IPS-11a (cell line): ENCODE data around the gene ATE1.
"Not testable (repeated sequence)": the region's sequence is repeated elsewhere in the genome, so short reads cannot be mapped to it uniquely, and the experiment has no call there.

Experiments used
- H3K4me3 ChIP-seq: one replicate; pipeline ENCODE4 v1.5.1; 2013; ENCODE audit warnings: low read depth, low read length, control low read depth

Gene ATE1

GRCh38 chr10:121833387-121833786, 94.4 kb downstream of the ATE1 start:
- no peak overlapping the region for H3K4me3 ChIP-seq

- H3K4me3 ChIP-seq = no peak overlapping the region
Measured at GRCh38 chr10:121832647-121833046, 95.2 kb downstream of the ATE1 start.

GRCh38 chr10:121831777-121832176, 96.1 kb downstream of the ATE1 start:
- no peak overlapping the region for H3K4me3 ChIP-seq

GRCh38 chr10:121831237-121831636, 96.6 kb downstream of the ATE1 start:
- no peak overlapping the region for H3K4me3 ChIP-seq

DNA sequence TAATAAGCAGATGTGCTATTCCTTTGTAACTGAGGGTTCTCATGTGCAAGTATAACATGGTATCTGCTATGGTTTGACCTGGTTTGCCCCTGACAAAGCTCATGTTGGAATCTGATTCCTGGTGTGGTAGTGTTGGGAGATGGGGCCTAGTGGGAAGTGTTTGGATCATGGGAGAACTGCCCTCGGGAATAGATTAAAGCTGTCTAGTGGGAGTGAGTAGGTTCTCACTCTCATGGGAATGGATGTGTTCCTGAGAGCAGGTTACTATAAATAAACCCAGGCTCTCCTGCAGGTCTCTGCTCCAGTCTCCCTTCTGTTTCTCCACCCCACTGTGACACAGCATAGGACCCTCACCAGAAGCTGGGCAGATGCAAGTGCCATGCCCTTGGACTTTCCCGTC, 97.7 kb downstream of the ATE1 start:
- no peak overlapping the region for H3K4me3 ChIP-seq

DNA sequence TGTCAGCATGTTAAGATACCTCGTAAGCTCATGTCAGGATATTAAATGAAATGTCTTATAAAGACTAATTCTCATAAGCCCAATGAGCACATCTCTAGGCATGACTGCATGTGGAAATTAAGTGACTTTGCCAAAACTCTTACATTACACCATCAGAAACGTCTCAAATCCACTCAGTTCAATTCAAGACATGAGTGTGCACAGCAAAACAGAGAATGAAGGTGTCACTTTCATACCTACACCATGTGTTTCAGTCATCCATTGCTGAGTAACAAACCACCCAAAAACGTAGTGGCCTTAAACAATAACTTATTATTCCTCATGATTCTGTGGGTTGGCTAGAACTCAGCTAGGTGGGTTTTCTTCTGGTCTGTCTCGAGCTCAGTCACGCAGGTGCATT, 99.8 kb downstream of the ATE1 start:
- H3K4me3 ChIP-seq = no peak overlapping the region

- H3K4me3 ChIP-seq = not testable (repeated sequence)
Measured at GRCh38 chr10:121826773-121827172, 101.1 kb downstream of the ATE1 start.

DNA sequence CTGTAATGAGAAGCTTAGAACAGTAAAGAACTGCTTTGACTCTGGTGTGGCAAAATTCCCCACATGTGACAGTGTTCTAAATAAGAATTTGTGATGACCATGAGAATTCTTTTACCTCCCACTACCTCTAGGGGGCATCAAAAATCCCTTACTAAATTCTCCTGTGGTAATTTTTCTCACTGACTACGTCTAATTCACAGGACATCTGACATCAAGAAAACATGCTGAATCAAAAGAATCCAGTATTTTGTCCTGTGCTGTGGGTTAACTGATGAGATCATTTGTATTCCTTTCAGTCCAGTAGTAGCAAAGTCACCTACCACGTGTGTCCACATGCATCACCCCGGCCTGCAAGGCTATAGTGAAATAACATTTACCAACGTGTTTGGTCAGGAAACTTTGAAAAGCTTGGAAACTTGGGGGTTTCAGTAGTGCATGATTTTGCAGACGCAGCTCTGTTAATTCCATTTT, 103.8 kb downstream of the ATE1 start:
- H3K4me3 ChIP-seq = no peak overlapping the region

DNA sequence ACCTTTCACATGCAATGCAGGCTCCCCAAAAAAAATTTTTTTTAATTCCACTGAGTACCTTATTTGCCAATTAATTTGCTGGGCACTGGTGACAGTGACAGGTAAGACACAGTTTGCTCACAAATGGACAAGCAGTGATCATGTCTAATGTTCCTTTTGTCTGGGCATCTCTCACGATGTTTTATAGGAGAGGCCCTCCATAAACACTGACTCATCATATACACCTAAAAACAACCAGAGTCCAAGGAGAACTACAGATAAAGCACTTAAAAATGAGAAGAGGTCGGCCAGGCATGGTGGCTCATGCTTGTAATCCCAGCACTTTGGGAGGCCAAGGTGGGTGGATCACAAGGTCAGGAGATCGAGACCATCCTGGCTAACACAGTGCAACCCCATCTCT, 105.1 kb downstream of the ATE1 start:
- no peak overlapping the region for H3K4me3 ChIP-seq

DNA sequence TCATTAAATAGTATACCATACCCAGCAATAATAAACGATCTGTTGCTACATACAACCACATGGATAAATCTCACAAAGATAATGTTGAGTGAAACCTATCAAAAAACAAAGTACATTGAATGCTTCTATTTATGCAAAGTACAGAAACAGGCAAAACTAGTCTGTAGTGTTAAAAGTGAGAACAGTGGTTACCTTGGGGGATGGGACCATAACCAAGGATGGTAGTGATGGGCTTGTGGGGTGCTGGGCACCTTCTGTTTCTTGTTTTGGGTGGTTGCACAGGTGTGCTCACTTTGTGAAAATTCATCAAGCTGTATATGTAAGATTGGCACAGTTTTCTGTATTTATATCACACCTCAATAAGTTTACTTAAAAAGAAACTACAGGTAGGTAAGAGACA, 105.7 kb downstream of the ATE1 start:
- no peak overlapping the region for H3K4me3 ChIP-seq

- no peak overlapping the region for H3K4me3 ChIP-seq
Measured at GRCh38 chr10:121819049-121819448, 108.8 kb downstream of the ATE1 start.

- no peak overlapping the region for H3K4me3 ChIP-seq
Measured at GRCh38 chr10:121818599-121818998, 109.2 kb downstream of the ATE1 start.

GRCh38 chr10:121816197-121816596, 111.6 kb downstream of the ATE1 start:
- no peak overlapping the region for H3K4me3 ChIP-seq

DNA sequence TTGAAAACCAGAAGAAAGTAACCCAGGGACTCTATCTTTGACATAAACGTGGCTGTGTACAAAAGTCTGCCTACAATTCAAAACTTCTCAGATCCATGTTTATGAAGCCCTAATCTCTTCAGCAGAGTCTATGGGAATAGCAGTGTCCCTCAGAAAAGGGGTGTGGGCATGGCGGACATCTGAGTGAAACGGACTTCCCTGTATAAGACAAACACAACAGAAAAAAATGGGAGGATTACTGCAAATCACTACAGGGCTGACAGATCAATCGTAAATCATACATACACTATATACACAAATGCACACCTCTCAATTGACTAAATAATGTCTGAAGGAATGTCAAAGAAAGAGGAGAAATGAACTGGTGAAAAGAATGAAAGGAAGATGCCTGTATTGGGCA, 114.0 kb downstream of the ATE1 start:
- no peak overlapping the region for H3K4me3 ChIP-seq

- H3K4me3 ChIP-seq = no peak overlapping the region
Measured at GRCh38 chr10:121813211-121813815, 114.5 kb downstream of the ATE1 start.

DNA sequence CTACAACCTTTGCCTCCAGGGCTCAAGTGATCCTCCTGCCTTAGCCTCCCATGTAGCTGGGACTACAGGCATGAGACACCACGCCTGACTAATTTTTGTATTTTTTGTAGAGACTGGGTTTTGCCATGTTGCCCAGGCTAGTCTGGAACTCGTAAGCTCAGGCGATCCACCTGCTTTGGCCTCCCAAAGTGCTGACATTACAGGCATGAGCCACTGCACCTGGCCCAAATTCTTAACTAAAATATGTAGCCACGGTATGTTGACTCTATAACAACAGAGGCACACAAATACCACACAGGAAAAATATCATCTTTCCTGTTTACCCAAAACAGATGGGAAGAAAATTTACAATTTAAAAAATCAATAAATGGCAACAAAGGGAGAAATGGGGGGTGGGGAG, 115.8 kb downstream of the ATE1 start:
- H3K4me3 ChIP-seq = no peak overlapping the region

GRCh38 chr10:121811386-121811785, 116.4 kb downstream of the ATE1 start:
- no peak overlapping the region for H3K4me3 ChIP-seq

- H3K4me3 ChIP-seq = no peak overlapping the region
Measured at GRCh38 chr10:121808835-121809234, 119.0 kb downstream of the ATE1 start.

DNA sequence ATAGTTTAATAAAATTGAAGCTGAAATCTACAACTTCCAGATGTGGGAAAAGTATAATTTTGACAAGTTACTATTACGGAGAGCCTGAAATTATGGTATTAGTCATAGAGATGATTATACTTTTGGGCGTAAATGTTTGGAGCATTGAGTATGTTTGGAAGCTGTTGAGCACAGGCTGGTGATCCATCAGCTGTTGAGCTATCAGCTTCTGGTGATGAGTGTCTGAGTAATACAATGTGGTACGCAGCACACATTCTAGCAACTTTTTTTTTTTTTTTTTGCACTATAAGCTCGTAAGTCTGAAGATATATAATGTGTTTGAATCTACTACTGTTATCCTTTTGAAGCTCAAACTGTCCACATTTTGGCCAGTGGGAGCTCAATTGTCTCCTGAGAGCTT, 123.4 kb downstream of the ATE1 start:
- no peak overlapping the region for H3K4me3 ChIP-seq

GRCh38 chr10:121803611-121804010, 124.2 kb downstream of the ATE1 start:
- H3K4me3 ChIP-seq = no peak overlapping the region

DNA sequence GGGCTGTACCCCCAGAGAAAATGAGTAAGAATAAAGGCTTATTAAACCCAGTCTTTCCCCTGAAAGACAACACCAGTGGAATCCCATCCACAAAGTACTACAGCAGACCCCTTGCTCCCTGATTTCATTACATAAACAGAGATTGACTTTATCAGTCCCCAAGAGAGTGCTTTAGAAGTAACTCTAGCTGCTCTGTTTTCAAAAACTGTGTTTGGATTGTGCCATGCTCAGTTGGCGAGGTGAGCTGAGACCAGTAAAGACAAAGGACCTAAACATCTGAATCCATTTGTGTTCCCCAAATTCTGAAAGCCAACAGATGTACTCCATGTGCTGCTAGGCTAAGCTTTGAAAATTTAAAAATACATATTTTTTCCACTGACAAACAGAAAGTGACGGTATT, 127.0 kb downstream of the ATE1 start:
- no peak overlapping the region for H3K4me3 ChIP-seq

- H3K4me3 ChIP-seq = no peak overlapping the region
Measured at GRCh38 chr10:121800146-121800545, 127.7 kb downstream of the ATE1 start.

- H3K4me3 ChIP-seq = no peak overlapping the region
Measured at GRCh38 chr10:121797490-121797889, 130.3 kb downstream of the ATE1 start.
